Subcutaneous abdominal adipose tissue (tissue), 5 donors: ENCODE measurements around the gene TNFRSF8.
A peak's percentile ranks its signal among the peaks of the same experiment; 100 is the strongest.

Experiments used
- H3K27ac ChIP-seq: one replicate; pipeline ENCODE4 v1.7.0; 2013; ENCODE audit warnings: low read depth, mild to moderate bottlenecking, inconsistent platforms, low read length, moderate library complexity
- H3K27me3 ChIP-seq, 5 donors: one replicate each; pipeline ENCODE4 v1.7.0; 2013; ENCODE audit warnings: low read length in 5 of 5, inconsistent platforms in 1 of 5; ENCODE audit not compliant: control insufficient read depth in 5 of 5, insufficient read depth in 4 of 5
- H3K36me3 ChIP-seq, 5 donors: one replicate each; pipeline ENCODE4 v1.7.0; 2013; ENCODE audit warnings: low read length in 5 of 5; ENCODE audit not compliant: control insufficient read depth in 5 of 5, insufficient read depth in 5 of 5
- H3K4me1 ChIP-seq, 5 donors: one replicate each; pipeline ENCODE4 v1.7.0; 2013; ENCODE audit warnings: low read length in 5 of 5, mild to moderate bottlenecking in 3 of 5, moderate library complexity in 1 of 5; ENCODE audit not compliant: control insufficient read depth in 5 of 5, insufficient read depth in 5 of 5
- H3K4me3 ChIP-seq, 5 donors: one replicate each; pipeline ENCODE4 v1.7.0; 2013; ENCODE audit warnings: low read length in 5 of 5, low read depth in 1 of 5
- H3K9ac ChIP-seq, 5 donors: one replicate each; pipeline ENCODE4 v1.7.0; 2013; ENCODE audit warnings: low read length in 5 of 5, mild to moderate bottlenecking in 4 of 5, moderate library complexity in 3 of 5
- H3K9me3 ChIP-seq, 5 donors: one replicate each; pipeline ENCODE4 v1.7.0; 2013; ENCODE audit warnings: low read length in 5 of 5; ENCODE audit not compliant: control insufficient read depth in 5 of 5
- donor health status: healthy.
- donor health status: healthy.
- donor health status: healthy.
- donor health status: healthy.
- donor health status: healthy.

Gene TNFRSF8

GRCh38 chr1:12112711-12113161, 49.6 kb downstream of the TNFRSF8 start:
- H3K27ac ChIP-seq, result no peak overlapping the region
- H3K27me3 ChIP-seq, result peaks cover 0 to 7% (median 0%) of the 10 kb centered on the region in 5 donors
- peaks cover 0 to 11% (median 3%) of the 10 kb centered on the region in 5 donors for H3K4me1 ChIP-seq
- H3K4me3 ChIP-seq, result no peak overlapping the region
- H3K36me3 ChIP-seq, result no peaks in the 10 kb centered on the region
- H3K9ac ChIP-seq, result peak overlapping the region in 1 of 5 donors; percentile 30
- H3K9me3 ChIP-seq, result no peaks in the 10 kb centered on the region

GRCh38 chr1:12113433-12114339, 50.6 kb downstream of the TNFRSF8 start:
- Histone ChIP-seq H3K27ac (no peak overlapping the region), H3K27me3 (peaks cover 0 to 7% (median 0%) of the 10 kb centered on the region in 5 donors), H3K9ac (no peak overlapping the region)

DNA sequence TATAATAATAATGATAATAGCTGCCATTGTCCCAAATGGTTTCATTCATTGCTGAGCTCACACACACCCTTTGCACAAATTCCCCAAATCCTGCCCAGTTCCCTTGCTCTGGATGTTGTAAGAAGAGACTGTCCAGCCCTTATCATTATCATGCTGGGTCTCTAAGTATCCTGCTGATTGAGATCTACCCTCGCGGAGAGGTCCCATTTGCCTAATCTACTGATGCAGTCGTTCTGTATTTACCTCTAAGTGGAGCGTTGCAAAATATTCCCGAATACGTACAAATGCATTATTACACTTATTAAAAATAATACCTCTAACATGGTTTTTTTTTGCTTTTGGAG, 51.2 kb downstream of the TNFRSF8 start:
- H3K9me3 ChIP-seq, result no peaks in the 10 kb centered on the region
- H3K27ac ChIP-seq, result no peak overlapping the region
- peaks cover 0 to 7% (median 0%) of the 10 kb centered on the region in 5 donors for H3K27me3 ChIP-seq
- peaks cover 0 to 11% (median 3%) of the 10 kb centered on the region in 5 donors for H3K4me1 ChIP-seq
- H3K9ac ChIP-seq, result no peak overlapping the region
- no peak overlapping the region for H3K4me3 ChIP-seq
- H3K36me3 ChIP-seq, result no peaks in the 10 kb centered on the region

More at GRCh38 chr1:12113433-12114339, 50.6 kb downstream of the TNFRSF8 start:
- no peaks in the 10 kb centered on the region for H3K9me3 ChIP-seq
- no peak overlapping the region for H3K4me3 ChIP-seq
- peaks cover 0 to 11% (median 3%) of the 10 kb centered on the region in 5 donors for H3K4me1 ChIP-seq
- H3K36me3 ChIP-seq, result no peaks in the 10 kb centered on the region

DNA sequence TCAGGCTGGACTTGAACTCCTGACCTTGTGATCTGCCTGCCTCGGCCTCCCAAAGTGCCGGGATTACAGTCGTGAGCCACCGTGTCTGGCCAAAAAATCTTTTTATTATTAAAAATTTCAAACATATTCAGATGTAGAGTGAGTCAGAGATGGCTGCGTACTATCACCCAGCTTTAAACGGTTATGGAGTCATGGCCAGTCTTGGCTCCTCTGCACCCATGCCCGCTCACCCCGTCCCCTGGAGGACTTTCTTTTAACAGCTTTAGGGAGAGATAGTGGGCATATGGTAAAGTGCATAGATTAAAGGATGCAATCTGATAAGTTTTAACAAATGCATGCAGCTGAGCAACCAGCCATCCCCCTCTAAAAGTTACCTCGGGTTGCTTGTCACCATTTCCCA, 51.8 kb downstream of the TNFRSF8 start:
- H3K27me3 ChIP-seq, result peaks cover 0 to 6% (median 0%) of the 10 kb centered on the region in 5 donors
- H3K9me3 ChIP-seq, result no peaks in the 10 kb centered on the region
- no peak overlapping the region for H3K9ac ChIP-seq
- no peak overlapping the region for H3K27ac ChIP-seq
- H3K36me3 ChIP-seq, result no peaks in the 10 kb centered on the region
- H3K4me1 ChIP-seq, result peaks cover 0 to 11% (median 3%) of the 10 kb centered on the region in 5 donors
- H3K4me3 ChIP-seq, result no peak overlapping the region

- no peaks in the 10 kb centered on the region for H3K36me3 ChIP-seq
- H3K9ac ChIP-seq, result peak overlapping the region in 1 of 5 donors; percentile 2
- peaks cover 0 to 17% (median 15%) of the 10 kb centered on the region in 5 donors for H3K4me1 ChIP-seq
- peaks cover 0 to 3% (median 0%) of the 10 kb centered on the region in 5 donors for H3K27me3 ChIP-seq
- no peaks in the 10 kb centered on the region for H3K9me3 ChIP-seq
- no peak overlapping the region for H3K4me3 ChIP-seq
- no peak overlapping the region for H3K27ac ChIP-seq
These were observed 58.3 kb downstream of the TNFRSF8 start for GRCh38 chr1:12121212-12122003.

GRCh38 chr1:12123172-12123571, 60.1 kb downstream of the TNFRSF8 start:
- H3K27me3 ChIP-seq, result peaks cover 0 to 3% (median 0%) of the 10 kb centered on the region in 5 donors
- no peak overlapping the region for H3K27ac ChIP-seq
- H3K4me3 ChIP-seq, result no peak overlapping the region
- H3K4me1 ChIP-seq, result peaks cover 2 to 31% (median 24%) of the 10 kb centered on the region in 5 donors
- H3K9ac ChIP-seq, result no peak overlapping the region
- H3K9me3 ChIP-seq, result no peaks in the 10 kb centered on the region
- H3K36me3 ChIP-seq, result no peaks in the 10 kb centered on the region

- H3K4me3 ChIP-seq, result peak overlapping the region in 2 of 5 donors; percentile 48 to 51
These were observed 61.8 kb downstream of the TNFRSF8 start for GRCh38 chr1:12124693-12125421.

DNA sequence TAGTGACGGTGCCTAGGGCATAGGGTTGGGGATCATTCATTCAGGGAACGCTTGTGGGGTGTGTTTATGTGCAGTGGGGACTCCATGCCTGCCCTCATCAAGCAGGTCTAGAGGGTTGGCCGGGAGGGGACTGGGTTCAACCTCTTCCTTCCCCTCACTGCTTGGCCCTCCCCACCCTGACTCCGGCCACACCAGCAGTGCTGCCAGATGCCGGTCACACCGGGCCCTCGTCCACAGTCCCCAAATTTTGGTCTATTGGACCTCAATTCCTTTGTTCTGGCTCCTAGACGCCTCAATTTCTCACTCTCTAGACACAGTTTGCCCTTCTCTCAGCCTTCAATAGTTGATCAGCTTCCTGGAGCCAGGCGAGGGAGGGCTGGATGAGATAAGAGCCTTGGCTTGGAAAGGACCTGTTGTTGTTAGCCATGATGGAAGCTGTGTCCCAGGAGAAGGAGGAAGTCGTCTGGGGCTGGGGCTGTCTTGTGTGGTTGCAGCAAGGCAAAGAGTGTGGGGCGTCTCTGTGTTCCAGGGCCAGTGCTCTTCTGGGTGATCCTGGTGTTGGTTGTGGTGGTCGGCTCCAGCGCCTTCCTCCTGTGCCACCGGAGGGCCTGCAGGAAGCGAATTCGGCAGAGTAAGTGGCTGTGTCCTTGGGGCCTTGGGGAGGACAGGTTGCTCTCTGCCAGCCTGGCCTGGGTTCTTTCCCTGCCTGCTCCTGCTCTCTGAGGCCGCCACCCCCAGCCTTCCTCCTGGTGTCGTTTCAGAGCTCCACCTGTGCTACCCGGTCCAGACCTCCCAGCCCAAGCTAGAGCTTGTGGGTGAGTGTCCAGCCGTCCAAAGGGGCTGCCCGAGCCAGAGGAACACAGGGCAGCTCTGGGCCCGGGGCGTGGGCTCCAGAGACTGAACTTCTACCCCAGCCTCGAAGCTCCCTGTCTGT, 62.6 kb downstream of the TNFRSF8 start:
- H3K4me1 ChIP-seq, result peaks cover 4 to 52% (median 33%) of the 10 kb centered on the region in 5 donors
- peak overlapping the region in 3 of 5 donors; percentile 52 to 57 (median 55) for H3K9ac ChIP-seq
- H3K27me3 ChIP-seq, result peaks cover 0 to 3% (median 0%) of the 10 kb centered on the region in 5 donors
- no peaks in the 10 kb centered on the region for H3K9me3 ChIP-seq
- H3K36me3 ChIP-seq, result no peaks in the 10 kb centered on the region
- peak overlapping the region in 4 of 5 donors; percentile 48 to 54 (median 52) for H3K4me3 ChIP-seq
- H3K27ac ChIP-seq, result peak overlapping the region; percentile 56

More at GRCh38 chr1:12124693-12125421, 61.8 kb downstream of the TNFRSF8 start:
- Histone ChIP-seq H3K27me3 (peaks cover 0 to 3% (median 0%) of the 10 kb centered on the region in 5 donors), H3K27ac (peak overlapping the region; percentile 56), H3K4me1 (peaks cover 2 to 44% (median 27%) of the 10 kb centered on the region in 5 donors), H3K9ac (peak overlapping the region in 1 of 5 donors; percentile 55), H3K36me3 (no peaks in the 10 kb centered on the region), H3K9me3 (no peaks in the 10 kb centered on the region)
